Mesothelial cell of epicardium (in vitro differentiated cells): ENCODE data around the gene FAM174C. TPM values are rescaled to one million over a fixed set of nuclear protein-coding genes. Genes with fewer than 3 reads are reported as not detected.

Experiments
- DNase-seq, 2 experiments: peaks; one replicate each; pipeline ENCODE4 v3.0.0; 2021; ENCODE audit warnings: low spot score in 2 of 2; ENCODE audit not compliant: unreplicated experiment in 2 of 2
- H3K27ac Mint-ChIP-seq: 2 replicates; pipeline ENCODE4 v1.8.0; 2021; ENCODE audit warnings: mixed read lengths
- H3K27me3 Mint-ChIP-seq: 2 replicates; pipeline ENCODE4 v1.8.0; 2021; ENCODE audit warnings: low read depth, mixed read lengths
- H3K36me3 Mint-ChIP-seq: 2 replicates; pipeline ENCODE4 v1.8.0; 2021; ENCODE audit warnings: mixed read lengths
- H3K4me1 Mint-ChIP-seq: 2 replicates; pipeline ENCODE4 v1.8.0; 2021; ENCODE audit warnings: mixed read lengths
- H3K4me3 Mint-ChIP-seq: 2 replicates; pipeline ENCODE4 v1.8.0; 2021; ENCODE audit warnings: mild to moderate bottlenecking, moderate library complexity, mixed read lengths
- H3K9me3 Mint-ChIP-seq: 2 replicates; pipeline ENCODE4 v1.8.0; 2021; ENCODE audit warnings: mixed read lengths
- total RNA-seq: library from RNA; stranded (reverse); gene quantifications from 3 replicates; pipeline ENCODE4 v1.2.1, GENCODE V29; 2021
- TF ChIP-seq, protein P1 (sequence below): fragments of 200-600 bp; sonication (generic); IDR thresholded peaks from one replicate; pipeline ENCODE4 v1.5.0; 2021; ENCODE audit warnings: antibody characterized with exemption; ENCODE audit not compliant: unreplicated experiment

The FAM174C gene
- total RNA-seq, 1 donor from 2014 or later, result 24.4 TPM

DNA sequence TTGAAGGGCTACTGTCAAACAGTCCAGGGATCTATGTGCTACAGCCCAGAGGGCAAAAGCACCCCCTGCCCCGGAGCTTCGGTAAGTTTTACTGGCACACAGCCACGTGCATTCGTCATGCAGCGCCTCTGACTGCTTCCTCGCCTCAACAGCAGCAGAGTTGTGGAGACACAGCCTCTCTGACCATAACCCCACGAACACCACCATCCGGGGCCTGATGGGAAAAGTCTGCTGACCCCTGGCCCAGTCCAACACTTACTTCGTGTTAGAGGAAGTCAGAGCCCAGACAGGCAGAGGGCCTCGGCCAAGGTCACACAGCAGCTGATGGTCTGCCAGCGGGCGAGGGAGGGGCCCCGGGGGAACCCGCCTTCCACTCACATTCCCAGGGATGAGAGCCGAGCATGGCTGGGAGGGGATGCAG, 42.7 kb upstream of the FAM174C start:
- Mint-ChIP-seq H3K27me3 (no peaks in the 10 kb centered on the region), H3K9me3 (no peaks in the 10 kb centered on the region), H3K27ac (peak overlapping the region; percentile 86), H3K4me3 (peak overlapping the region; percentile 36), H3K36me3 (peaks cover 3% of the 10 kb centered on the region), H3K4me1 (peaks cover 18% of the 10 kb centered on the region)
- no peak for DNase-seq
- TF ChIP-seq, protein P1, sequence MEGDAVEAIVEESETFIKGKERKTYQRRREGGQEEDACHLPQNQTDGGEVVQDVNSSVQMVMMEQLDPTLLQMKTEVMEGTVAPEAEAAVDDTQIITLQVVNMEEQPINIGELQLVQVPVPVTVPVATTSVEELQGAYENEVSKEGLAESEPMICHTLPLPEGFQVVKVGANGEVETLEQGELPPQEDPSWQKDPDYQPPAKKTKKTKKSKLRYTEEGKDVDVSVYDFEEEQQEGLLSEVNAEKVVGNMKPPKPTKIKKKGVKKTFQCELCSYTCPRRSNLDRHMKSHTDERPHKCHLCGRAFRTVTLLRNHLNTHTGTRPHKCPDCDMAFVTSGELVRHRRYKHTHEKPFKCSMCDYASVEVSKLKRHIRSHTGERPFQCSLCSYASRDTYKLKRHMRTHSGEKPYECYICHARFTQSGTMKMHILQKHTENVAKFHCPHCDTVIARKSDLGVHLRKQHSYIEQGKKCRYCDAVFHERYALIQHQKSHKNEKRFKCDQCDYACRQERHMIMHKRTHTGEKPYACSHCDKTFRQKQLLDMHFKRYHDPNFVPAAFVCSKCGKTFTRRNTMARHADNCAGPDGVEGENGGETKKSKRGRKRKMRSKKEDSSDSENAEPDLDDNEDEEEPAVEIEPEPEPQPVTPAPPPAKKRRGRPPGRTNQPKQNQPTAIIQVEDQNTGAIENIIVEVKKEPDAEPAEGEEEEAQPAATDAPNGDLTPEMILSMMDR, result no peak

DNA sequence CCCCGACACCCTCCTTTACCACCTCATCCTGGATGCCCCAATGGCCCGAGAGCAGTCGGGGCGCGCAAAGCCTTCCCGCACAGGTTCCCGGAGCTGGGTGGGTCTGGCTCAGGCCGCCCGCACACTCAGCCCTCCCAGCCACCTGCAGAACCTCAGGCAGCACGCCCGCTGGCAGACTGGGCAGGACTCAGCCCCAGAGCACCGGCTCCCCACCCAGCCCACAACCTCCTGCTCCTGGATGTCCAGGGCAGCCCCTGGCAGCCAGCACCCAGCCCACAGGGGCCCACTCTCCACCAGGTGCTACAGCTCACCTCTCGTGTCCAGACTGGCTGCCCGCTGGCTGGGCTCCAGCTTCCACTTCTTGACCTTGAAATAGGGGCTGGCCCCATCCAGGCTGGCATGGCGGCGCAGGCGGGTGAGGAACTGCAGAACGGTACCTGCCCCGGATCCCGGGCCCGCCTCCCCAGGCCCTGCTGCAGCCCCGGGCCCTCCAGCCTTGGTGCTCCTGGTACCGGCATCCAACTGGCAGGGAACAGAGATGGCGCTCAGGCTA, 42.1 kb upstream of the FAM174C start:
- peaks cover 18% of the 10 kb centered on the region for H3K4me1 Mint-ChIP-seq
- DNase-seq, result no peak
- no peak overlapping the region for H3K4me3 Mint-ChIP-seq
- TF ChIP-seq, protein P1, result no peak
- H3K36me3 Mint-ChIP-seq, result peaks cover 1% of the 10 kb centered on the region
- H3K27me3 Mint-ChIP-seq, result no peaks in the 10 kb centered on the region
- H3K9me3 Mint-ChIP-seq, result no peaks in the 10 kb centered on the region
- no peak overlapping the region for H3K27ac Mint-ChIP-seq

DNA sequence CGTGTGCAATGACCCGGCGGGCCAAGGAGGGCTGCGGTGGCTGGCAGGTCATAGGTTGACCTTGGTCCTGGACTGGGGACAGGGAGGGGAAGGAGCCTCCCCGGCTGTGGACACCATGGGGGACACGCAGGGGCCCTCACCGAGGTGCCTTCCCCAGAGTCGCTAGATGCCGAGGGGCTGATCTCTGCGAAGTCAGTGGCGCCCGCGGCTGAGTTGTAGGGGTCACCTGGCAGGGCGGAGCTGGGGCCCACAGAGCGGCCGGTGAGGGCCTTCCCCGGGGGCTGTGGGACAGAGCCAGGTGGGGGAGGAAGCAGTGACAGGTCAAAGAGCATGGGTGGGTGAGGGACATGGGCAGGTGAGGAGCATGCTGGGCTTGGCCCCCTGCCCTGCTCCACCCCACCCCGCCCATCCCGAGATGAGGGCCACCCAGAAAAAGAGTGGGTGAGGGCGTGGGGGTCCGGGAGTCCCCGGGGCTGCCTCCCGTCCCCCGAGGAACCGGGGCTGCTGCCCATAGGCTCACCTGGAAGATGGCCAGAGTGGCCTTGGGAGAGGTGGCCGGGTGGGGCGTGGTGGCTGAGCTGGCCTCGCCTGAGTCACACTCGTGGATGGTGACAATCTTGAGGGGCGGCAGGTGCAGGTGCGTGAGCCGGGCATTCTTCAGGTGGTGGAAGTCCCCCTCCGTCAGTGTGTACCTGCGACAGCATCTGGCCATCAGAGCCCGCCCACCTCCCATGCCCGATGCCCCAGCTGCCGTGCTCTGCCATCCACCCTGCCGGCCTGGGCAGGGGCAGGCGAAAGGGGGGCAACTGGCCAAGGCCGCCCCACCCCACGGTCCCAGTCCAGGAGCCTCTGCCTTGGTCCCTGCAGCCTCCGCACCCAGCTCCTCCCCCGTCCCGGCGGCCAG, 41.0 kb upstream of the FAM174C start:
- DNase-seq, result no peak
- Mint-ChIP-seq H3K4me3 (no peak overlapping the region), H3K4me1 (peaks cover 28% of the 10 kb centered on the region), H3K36me3 (no peaks in the 10 kb centered on the region), H3K27ac (no peak overlapping the region), H3K27me3 (no peaks in the 10 kb centered on the region), H3K9me3 (no peaks in the 10 kb centered on the region)
- TF ChIP-seq, protein P1, result no peak

DNA sequence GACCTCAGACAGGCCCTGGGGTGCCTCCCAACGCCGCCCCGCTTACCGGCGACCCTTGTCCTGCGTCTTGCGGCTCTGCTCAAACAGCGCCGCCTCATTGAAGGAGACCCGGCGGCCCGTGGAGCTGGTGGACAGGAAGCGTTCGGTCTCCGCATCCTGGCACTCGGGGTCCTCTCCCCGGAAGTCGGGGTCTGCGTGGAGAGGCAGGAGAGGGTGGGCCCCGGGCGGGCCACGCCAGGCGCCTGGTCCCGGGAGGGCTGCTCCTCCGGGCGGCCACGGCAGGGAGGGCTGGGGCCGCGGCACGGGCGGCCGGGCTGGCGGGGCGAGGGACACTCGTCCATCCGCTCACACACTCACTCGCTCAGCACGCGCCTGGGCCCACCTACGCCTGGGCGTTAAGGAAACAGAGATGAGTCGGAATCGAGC, 40.4 kb upstream of the FAM174C start:
- H3K27me3 Mint-ChIP-seq, result no peaks in the 10 kb centered on the region
- peaks cover 30% of the 10 kb centered on the region for H3K4me1 Mint-ChIP-seq
- no peaks in the 10 kb centered on the region for H3K9me3 Mint-ChIP-seq
- TF ChIP-seq, protein P1, result no peak
- H3K4me3 Mint-ChIP-seq, result no peak overlapping the region
- H3K27ac Mint-ChIP-seq, result no peak overlapping the region
- DNase-seq, result no peak
- no peaks in the 10 kb centered on the region for H3K36me3 Mint-ChIP-seq

DNA sequence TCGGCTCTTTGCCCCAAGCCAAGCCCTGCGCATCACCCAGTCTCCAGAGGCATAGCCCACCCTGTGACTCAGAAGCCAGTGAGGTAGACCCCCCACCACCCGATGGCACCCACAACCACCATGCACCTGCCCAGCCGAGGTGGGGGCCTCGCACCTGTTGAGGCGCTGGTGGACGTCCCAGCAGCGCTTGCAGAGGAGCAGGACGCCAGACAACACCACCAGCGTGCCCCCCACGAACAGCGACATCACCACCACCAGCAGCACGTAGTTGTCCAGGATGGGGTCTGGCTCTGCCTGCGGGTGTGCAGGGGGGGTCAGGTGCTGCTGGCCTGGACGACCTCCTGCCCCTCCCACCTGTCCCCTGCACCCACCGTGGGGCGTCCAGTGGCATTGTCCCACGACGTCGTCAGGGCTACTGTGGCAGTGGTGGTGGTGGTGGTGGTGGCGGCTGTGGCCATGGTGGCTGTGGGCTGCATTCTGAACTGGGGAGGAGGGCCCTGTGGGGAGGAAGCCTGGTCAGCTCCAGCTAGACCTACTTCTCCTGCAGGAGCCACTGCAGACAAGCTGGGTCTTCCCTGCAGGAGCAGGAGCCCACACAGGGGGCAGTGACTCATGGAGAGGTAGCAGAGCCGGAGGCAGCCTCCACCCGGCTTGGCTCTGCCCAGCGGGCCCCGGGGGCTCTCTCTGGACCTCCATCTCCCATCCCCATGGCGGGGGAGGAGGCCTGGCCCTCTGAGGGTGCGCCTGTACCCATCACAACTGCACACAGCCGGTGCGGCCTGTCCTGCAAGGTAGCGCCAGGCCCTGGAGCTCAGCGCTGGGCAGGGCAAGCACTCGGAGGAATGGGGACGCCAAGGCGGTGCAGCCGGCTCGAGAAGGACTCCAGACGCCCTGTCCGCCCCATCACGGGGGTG, 39.4 kb upstream of the FAM174C start:
- TF ChIP-seq, protein P1, result no peak
- no peak overlapping the region for H3K27ac Mint-ChIP-seq
- H3K27me3 Mint-ChIP-seq, result no peaks in the 10 kb centered on the region
- no peak for DNase-seq
- no peaks in the 10 kb centered on the region for H3K36me3 Mint-ChIP-seq
- peaks cover 32% of the 10 kb centered on the region for H3K4me1 Mint-ChIP-seq
- H3K9me3 Mint-ChIP-seq, result no peaks in the 10 kb centered on the region
- H3K4me3 Mint-ChIP-seq, result peak overlapping the region; percentile 56
